Lower leg skin (tissue), 3 donors: Measurements from ENCODE around the gene VENTX.

ENCODE experiments used
- CTCF ChIP-seq, 3 donors: fragments of 450-650 bp; IDR thresholded peaks; one replicate each; pipeline ENCODE4 v1.5.1; 2016; ENCODE audit warnings: antibody characterized with exemption in 3 of 3, mild to moderate bottlenecking in 3 of 3, moderate library complexity in 2 of 3
- POLR2A ChIP-seq, 2 donors: fragments of 450-650 bp; IDR thresholded peaks; one replicate each; pipeline ENCODE4 v1.6.1; 2016 to 2017; ENCODE audit warnings: antibody characterized with exemption in 2 of 2, mild to moderate bottlenecking in 1 of 2, moderate library complexity in 1 of 2

- TF ChIP-seq CTCF (IDR thresholded peaks at IDR 0.05) (no peak), POLR2A (IDR thresholded peaks at IDR 0.05) (no peak)
These were observed 43.4 kb downstream of the VENTX start for GRCh38 chr10:133281084-133281483.
